Right atrium auricular region (tissue), 2 donors: ENCODE results near the gene FLVCR2. TPM values are rescaled to one million over a fixed set of nuclear protein-coding genes. Genes with fewer than 3 reads are reported as not detected.

ENCODE experiments used
- DNase-seq: peaks from one replicate; pipeline ENCODE4 v3.0.0-alpha.2; 2019; ENCODE audit warnings: low spot score
- H3K27ac ChIP-seq, 2 donors: fragments of 200-600 bp; sonication (generic); 1 replicate in 1 of 2; 2 replicates in 1 of 2; pipeline ENCODE4 v1.5.1; 2016 to 2019
- H3K27me3 ChIP-seq, 2 donors: fragments of 200-600 bp; sonication (generic); one replicate each; pipeline versions ENCODE4 v1.5.1 to v1.6.0; 2017 to 2019
- H3K36me3 ChIP-seq: fragments of 200-600 bp; sonication (generic); one replicate; pipeline ENCODE4 v1.5.1; 2016
- H3K4me1 ChIP-seq, 2 donors: fragments of 200-600 bp; sonication (generic); one replicate each; pipeline versions ENCODE4 v1.5.1 to v1.6.0; 2017 to 2019
- H3K4me3 ChIP-seq, 2 donors: fragments of 200-600 bp; sonication (generic); 1 replicate in 1 of 2; 2 replicates in 1 of 2; pipeline ENCODE4 v1.5.1; 2017 to 2019; ENCODE audit warnings: mild to moderate bottlenecking in 1 of 2, moderate library complexity in 1 of 2
- H3K9me3 ChIP-seq, 2 donors: fragments of 200-600 bp; sonication (generic); one replicate each; pipeline ENCODE4 v1.5.1; 2019
- total RNA-seq, 2 donors: library from RNA; depleted of rRNA; stranded (reverse); fragments of >200 nt; gene quantifications; one replicate each; pipeline ENCODE4 v1.1.0, GENCODE V29; 2016
- TF ChIP-seq, protein P1 (sequence below), 2 donors: fragments of 200-600 bp; sonication (generic); IDR thresholded peaks; one replicate each; pipeline ENCODE4 v1.5.1; 2019; ENCODE audit warnings: antibody characterized with exemption in 2 of 2

Gene FLVCR2
- total RNA-seq, 2 donors from 2014 or later, result 2.2 to 5.5 TPM

DNA sequence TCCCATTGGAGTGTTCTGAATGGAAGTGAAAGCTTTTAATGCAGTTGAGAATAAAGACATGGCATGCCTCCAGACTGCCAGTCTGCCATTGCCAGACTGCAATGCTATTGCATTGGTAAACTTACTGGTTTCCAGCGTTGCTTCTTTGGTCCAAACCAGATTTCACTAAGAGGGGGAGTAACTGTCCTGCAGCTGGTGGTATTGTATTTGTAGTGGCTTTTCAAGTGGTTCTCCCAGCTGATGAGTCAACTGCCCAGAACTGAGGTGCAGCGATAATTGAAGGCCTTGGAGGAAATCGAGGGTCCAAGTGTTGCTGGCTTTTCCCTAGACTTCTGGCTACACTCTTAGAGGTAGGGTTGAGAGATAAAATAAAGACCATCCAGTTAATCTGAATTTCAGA lies 50.4 kb downstream of the FLVCR2 start:
- Histone ChIP-seq H3K4me3 (no peak overlapping the region), H3K27me3 (no peaks in the 10 kb centered on the region), H3K9me3 (no peaks in the 10 kb centered on the region), H3K27ac (no peak overlapping the region), H3K4me1 (no peaks in the 10 kb centered on the region), H3K36me3 (no peaks in the 10 kb centered on the region)
- DNase-seq, result no peak
- TF ChIP-seq, protein P1, sequence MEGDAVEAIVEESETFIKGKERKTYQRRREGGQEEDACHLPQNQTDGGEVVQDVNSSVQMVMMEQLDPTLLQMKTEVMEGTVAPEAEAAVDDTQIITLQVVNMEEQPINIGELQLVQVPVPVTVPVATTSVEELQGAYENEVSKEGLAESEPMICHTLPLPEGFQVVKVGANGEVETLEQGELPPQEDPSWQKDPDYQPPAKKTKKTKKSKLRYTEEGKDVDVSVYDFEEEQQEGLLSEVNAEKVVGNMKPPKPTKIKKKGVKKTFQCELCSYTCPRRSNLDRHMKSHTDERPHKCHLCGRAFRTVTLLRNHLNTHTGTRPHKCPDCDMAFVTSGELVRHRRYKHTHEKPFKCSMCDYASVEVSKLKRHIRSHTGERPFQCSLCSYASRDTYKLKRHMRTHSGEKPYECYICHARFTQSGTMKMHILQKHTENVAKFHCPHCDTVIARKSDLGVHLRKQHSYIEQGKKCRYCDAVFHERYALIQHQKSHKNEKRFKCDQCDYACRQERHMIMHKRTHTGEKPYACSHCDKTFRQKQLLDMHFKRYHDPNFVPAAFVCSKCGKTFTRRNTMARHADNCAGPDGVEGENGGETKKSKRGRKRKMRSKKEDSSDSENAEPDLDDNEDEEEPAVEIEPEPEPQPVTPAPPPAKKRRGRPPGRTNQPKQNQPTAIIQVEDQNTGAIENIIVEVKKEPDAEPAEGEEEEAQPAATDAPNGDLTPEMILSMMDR (IDR thresholded peaks at IDR 0.05), result no peak

DNA sequence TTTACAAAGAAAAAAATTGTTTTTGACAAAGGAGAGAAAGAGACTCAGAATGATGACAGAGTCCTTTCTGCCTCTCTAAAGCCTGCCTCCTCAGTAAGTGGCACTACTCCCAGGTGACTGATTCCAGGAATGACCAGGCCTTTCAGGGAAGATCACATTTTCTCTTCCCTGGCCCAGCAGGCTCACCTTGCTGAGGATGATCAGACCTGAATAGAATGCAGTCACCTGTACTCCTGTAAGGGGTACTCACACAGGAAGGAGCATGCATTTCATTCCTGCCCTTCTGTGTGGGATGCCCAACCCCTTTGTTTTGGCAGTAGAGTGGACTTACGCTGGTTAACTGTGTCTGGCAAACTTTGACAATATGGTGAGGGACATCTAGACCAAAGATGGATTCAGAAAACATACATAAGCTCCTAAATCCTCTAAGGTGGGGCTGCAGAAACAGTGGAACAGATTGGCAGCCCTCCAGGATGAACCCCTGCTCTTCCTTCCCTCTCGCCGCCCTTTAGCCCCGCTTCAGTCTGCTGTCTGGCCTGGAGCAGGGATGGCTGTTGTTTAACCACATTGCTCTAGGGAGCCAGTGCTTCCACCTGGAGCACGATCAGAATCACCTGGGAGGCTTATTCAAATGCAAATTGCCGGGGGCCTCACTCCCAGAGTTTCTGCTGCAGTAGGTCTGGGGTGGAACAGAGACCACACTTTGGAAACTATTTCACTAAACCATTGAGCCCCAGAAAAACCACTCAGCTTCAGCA lies 52.5 kb downstream of the FLVCR2 start:
- TF ChIP-seq, protein P1 (IDR thresholded peaks at IDR 0.05), result no peak
- Histone ChIP-seq H3K4me1 (no peaks in the 10 kb centered on the region), H3K4me3 (no peak overlapping the region), H3K36me3 (no peaks in the 10 kb centered on the region), H3K27me3 (no peaks in the 10 kb centered on the region), H3K9me3 (no peaks in the 10 kb centered on the region), H3K27ac (no peak overlapping the region)
- DNase-seq, result no peak

DNA sequence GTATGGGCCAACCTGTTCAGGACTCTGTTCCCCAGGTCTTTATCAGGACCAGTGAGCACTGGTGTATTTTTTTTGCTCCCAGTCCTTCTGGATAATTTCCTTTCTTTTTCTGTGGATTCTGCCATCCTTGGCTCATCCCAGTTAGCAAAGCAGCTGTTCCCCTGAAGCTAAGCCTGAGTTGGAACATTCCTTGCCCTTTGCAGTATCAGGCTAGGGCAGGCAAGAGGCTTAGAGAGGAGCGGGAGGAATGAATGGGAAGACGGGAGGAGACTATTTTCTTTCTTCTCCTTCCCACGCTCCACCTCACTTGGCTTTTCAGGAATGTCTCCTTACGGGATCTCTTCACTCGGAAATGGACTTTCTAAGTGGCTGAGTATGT lies 53.0 kb downstream of the FLVCR2 start:
- no peaks in the 10 kb centered on the region for H3K27me3 ChIP-seq
- H3K36me3 ChIP-seq, result no peaks in the 10 kb centered on the region
- no peaks in the 10 kb centered on the region for H3K9me3 ChIP-seq
- H3K4me1 ChIP-seq, result peaks cover 0 to 5% of the 10 kb centered on the region in 2 donors
- TF ChIP-seq, protein P1 (IDR thresholded peaks at IDR 0.05), result no peak
- no peak for DNase-seq
- no peak overlapping the region for H3K4me3 ChIP-seq
- H3K27ac ChIP-seq, result no peak overlapping the region

DNA sequence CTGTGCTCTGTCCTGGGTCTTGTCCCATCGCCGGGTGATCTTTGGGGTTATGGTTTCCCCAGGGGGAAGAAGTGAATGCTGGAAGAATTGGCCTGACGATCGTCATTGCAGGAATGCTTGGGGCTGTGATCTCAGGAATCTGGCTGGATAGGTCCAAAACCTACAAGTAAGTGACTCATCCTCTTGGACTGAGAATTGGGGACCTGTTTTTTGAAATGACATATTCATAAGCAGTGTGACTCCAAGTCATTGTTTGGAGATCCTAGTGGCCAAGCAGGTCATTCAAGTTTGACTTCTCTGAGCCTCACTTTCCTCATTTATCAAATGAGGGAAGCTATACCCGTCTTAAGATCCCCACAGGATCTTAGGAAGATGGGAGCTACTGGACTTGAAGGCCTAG lies 56.4 kb downstream of the FLVCR2 start:
- TF ChIP-seq, protein P1 (IDR thresholded peaks at IDR 0.05), result no peak
- H3K4me1 ChIP-seq, result peaks cover 0 to 9% of the 10 kb centered on the region in 2 donors
- H3K9me3 ChIP-seq, result no peaks in the 10 kb centered on the region
- no peak for DNase-seq
- H3K4me3 ChIP-seq, result no peak overlapping the region
- no peak overlapping the region for H3K27ac ChIP-seq
- no peaks in the 10 kb centered on the region for H3K27me3 ChIP-seq
- no peaks in the 10 kb centered on the region for H3K36me3 ChIP-seq

DNA sequence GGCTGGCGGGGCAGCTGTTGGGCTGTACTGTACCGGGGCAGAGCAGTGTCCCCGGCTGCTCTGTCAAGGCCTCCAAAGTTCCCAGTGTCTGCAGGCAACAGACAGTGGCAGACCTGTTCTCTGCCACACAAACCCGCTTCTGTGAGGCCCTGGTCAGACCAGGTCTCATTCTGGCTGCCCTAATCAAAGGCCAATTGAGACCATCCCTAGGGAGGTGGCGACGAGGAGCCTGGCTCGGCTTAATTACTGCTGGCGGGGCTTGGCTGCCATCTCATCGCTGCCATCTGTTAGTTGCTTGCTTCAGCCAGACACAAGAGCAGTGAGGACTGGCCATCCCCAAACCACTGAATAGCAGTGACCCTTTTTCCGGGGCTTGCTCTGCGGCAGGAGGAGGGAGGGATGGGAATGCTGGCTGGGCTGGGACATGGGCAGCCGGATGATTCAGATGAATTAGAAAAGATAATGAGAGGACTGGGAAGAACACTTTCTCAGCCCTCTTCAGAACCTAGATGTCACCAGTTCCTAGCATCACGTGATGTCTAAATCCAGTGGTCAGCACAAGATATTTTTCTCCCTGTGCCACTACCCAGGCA lies 57.8 kb downstream of the FLVCR2 start:
- peaks cover 0 to 9% of the 10 kb centered on the region in 2 donors for H3K4me1 ChIP-seq
- no peaks in the 10 kb centered on the region for H3K36me3 ChIP-seq
- H3K27ac ChIP-seq, result peak overlapping the region in 1 of 2 donors; percentile 2
- no peaks in the 10 kb centered on the region for H3K27me3 ChIP-seq
- TF ChIP-seq, protein P1 (IDR thresholded peaks at IDR 0.05), result no peak
- H3K9me3 ChIP-seq, result no peaks in the 10 kb centered on the region
- DNase-seq, result no peak
- H3K4me3 ChIP-seq, result no peak overlapping the region
